GM12878 (cell line): ENCODE results near the gene QPCT. TPM values are rescaled to one million over a fixed set of nuclear protein-coding genes. Genes with fewer than 3 reads are reported as not detected.

Experiments
- CREB1 ChIP-seq: IDR thresholded peaks from 2 replicates; pipeline ENCODE4 v1.6.1; 2012; ENCODE audit warnings: low read depth, mild to moderate bottlenecking, inconsistent platforms
- JUNB ChIP-seq: IDR thresholded peaks from 2 replicates; pipeline ENCODE4 v1.6.1; 2016; ENCODE audit warnings: antibody characterized with exemption, mild to moderate bottlenecking
- KAT2A ChIP-seq: conservative IDR thresholded peaks from 2 replicates; pipeline ENCODE4 v1.6.1; 2011; ENCODE audit warnings: low read depth, low read length; ENCODE audit not compliant: control insufficient read depth
- MXI1 ChIP-seq: fragments of 150-350 bp; IDR thresholded peaks from 2 replicates; pipeline ENCODE4 v1.6.1; 2011; ENCODE audit warnings: low read depth, mild to moderate bottlenecking, inconsistent platforms, low read length, improper control_type of control experiment
- NBN ChIP-seq: fragments of 450-650 bp; IDR thresholded peaks from 2 replicates; pipeline ENCODE4 v1.6.1; 2016
- POU2F2 ChIP-seq: IDR thresholded peaks from 3 replicates; pipeline ENCODE4 v1.6.1; 2011; ENCODE audit warnings: low read depth, mild to moderate bottlenecking, low read length, borderline replicate concordance
- STAT3 ChIP-seq: IDR thresholded peaks from 2 replicates; pipeline ENCODE4 v1.6.1; 2011; ENCODE audit warnings: low read depth, low read length, improper control_type of control experiment
- TCF3 ChIP-seq: IDR thresholded peaks from 2 replicates; pipeline ENCODE4 v1.6.1; 2012; ENCODE audit warnings: low read depth, mild to moderate bottlenecking, low read length, borderline replicate concordance; ENCODE audit not compliant: insufficient read depth
- ZNF207 ChIP-seq: fragments of 450-650 bp; IDR thresholded peaks from 2 replicates; pipeline ENCODE4 v1.6.1; 2014; ENCODE audit warnings: antibody characterized with exemption, mild to moderate bottlenecking, borderline replicate concordance
- polyA plus RNA-seq, 11 experiments: library from polyadenylated mRNA; depleted of rRNA in 4 of 11; unstranded in 6 of 11; stranded (reverse) in 5 of 11; fragments of >200 nt; fragmentation: Nextera tagmentation in 4 of 11; fragmentation: Illumina TruSeq in 1 of 11; extraction: Ambion mirVana in 4 of 11; extraction: Trizol in 1 of 11; gene quantifications; 1 replicate in 1 of 11; 2 replicates in 10 of 11; pipeline versions ENCODE4 v1.2.1 to v1.2.3, GENCODE V29; 2011 to 2016; ENCODE audit warnings: inconsistent platforms in 2 of 11, missing spikeins in 2 of 11, low read depth in 1 of 11
- total RNA-seq, 4 experiments: library from RNA; depleted of rRNA in 3 of 4; stranded (reverse); fragments of >200 nt in 3 of 4; fragmentation: Illumina TruSeq in 1 of 4; extraction: Trizol in 1 of 4; gene quantifications; 2 replicates each; pipeline versions ENCODE4 v1.2.1 to v1.2.3, GENCODE V29; 2013 to 2021
- TF ChIP-seq, protein P1 (sequence below): fragments of 450-650 bp; IDR thresholded peaks from 2 replicates; pipeline ENCODE4 v1.6.1; 2017; ENCODE audit warnings: low read depth, mild to moderate bottlenecking, moderate library complexity
- TF ChIP-seq, protein P2 (sequence below): fragments of 450-650 bp; IDR thresholded peaks from 2 replicates; pipeline ENCODE4 v1.6.1; 2016; ENCODE audit warnings: mild to moderate bottlenecking
- TF ChIP-seq, protein P3 (sequence below): IDR thresholded peaks from 2 replicates; pipeline ENCODE4 v1.6.1; 2011; ENCODE audit warnings: low read depth, mild to moderate bottlenecking, low read length, moderate library complexity, borderline replicate concordance; ENCODE audit errors: extremely low read depth

QPCT gene
- total and polyA plus RNA-seq, 10 of the 15 experiments (the other 5 are each of a cell fraction or from before 2014, with no cell fraction given) = 0.14 to 0.86 (median 0.18) TPM; not detected in 1

DNA sequence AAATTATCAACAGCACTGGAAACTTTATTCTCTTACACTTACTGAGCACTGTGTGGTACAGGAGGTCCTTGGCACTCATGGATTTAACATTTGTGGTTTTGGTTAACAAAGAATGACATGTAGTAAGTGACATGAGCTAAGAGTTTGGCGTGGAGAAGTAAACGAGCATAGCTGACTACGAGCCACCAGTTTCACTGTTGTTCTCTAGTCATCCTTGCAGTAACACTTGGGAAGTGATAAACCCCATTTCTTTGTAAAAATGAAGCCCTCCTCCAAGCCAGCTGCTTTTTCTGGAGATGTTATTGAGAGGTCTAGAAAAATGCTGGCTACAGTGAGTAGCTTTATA, 32.7 kb downstream of the QPCT start (continued):
- TF ChIP-seq, protein P1, sequence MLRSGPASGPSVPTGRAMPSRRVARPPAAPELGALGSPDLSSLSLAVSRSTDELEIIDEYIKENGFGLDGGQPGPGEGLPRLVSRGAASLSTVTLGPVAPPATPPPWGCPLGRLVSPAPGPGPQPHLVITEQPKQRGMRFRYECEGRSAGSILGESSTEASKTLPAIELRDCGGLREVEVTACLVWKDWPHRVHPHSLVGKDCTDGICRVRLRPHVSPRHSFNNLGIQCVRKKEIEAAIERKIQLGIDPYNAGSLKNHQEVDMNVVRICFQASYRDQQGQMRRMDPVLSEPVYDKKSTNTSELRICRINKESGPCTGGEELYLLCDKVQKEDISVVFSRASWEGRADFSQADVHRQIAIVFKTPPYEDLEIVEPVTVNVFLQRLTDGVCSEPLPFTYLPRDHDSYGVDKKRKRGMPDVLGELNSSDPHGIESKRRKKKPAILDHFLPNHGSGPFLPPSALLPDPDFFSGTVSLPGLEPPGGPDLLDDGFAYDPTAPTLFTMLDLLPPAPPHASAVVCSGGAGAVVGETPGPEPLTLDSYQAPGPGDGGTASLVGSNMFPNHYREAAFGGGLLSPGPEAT = no peak
- TF ChIP-seq, protein P2, sequence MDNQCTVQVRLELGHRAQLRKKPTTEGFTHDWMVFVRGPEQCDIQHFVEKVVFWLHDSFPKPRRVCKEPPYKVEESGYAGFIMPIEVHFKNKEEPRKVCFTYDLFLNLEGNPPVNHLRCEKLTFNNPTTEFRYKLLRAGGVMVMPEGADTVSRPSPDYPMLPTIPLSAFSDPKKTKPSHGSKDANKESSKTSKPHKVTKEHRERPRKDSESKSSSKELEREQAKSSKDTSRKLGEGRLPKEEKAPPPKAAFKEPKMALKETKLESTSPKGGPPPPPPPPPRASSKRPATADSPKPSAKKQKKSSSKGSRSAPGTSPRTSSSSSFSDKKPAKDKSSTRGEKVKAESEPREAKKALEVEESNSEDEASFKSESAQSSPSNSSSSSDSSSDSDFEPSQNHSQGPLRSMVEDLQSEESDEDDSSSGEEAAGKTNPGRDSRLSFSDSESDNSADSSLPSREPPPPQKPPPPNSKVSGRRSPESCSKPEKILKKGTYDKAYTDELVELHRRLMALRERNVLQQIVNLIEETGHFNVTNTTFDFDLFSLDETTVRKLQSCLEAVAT = no peak
- TF ChIP-seq ZNF207 (no peak), JUNB (peak; percentile 41; the same call in 1 of the 2 replicates), MXI1 (no peak), TCF3 (no peak), NBN (no peak), CREB1 (peak; percentile 52; the same call in 1 of the 2 replicates), POU2F2 (0 out of 3 replicates have a peak, but pooled peaks have one; percentile 16), STAT3 (no peak), KAT2A (no peak)
- TF ChIP-seq, protein P3, sequence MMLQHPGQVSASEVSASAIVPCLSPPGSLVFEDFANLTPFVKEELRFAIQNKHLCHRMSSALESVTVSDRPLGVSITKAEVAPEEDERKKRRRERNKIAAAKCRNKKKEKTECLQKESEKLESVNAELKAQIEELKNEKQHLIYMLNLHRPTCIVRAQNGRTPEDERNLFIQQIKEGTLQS = no peak
